Measurements from ENCODE around the gene INTS11.
A peak's percentile ranks its signal among the peaks of the same experiment; 100 is the strongest.
"Not testable (repeated sequence)": the region's sequence is repeated elsewhere in the genome, so short reads cannot be mapped to it uniquely, and the experiment has no call there.

The INTS11 gene

GRCh38 chr1:1324524-1325287 is at the start of gene INTS11, which contains the start of gene CPTP:
Gene INTS11, minus strand, starts transcription at chr1:1324660. Its CDS starts 52 bp downstream, at chr1:1324608.
Gene CPTP, plus strand, starts transcription at chr1:1324802. Its CDS starts 2,109 bp downstream, at chr1:1326911.
- peak; percentile 95 for DNase-seq

- DNase-seq, result no peak
Observed at GRCh38 chr1:1373815-1374588, 49.5 kb upstream of the INTS11 start.

GRCh38 chr1:1373051-1373814 is 48.8 kb upstream of the INTS11 start:
- DNase-seq, result no peak

- DNase-seq, result peak; percentile 77
Observed at GRCh38 chr1:1371746-1372711, 47.6 kb upstream of the INTS11 start.

GRCh38 chr1:1371364-1371745 is 46.9 kb upstream of the INTS11 start:
- DNase-seq, result peak; percentile 88

GRCh38 chr1:1370771-1371300 is 46.4 kb upstream of the INTS11 start:
- DNase-seq, result no peak

- DNase-seq, result not testable (repeated sequence)
Observed at GRCh38 chr1:1370094-1370493, 45.6 kb upstream of the INTS11 start.

GRCh38 chr1:1367315-1367714 is 42.9 kb upstream of the INTS11 start:
- DNase-seq, result no peak

- DNase-seq, result no peak
Observed at GRCh38 chr1:1366699-1367066, 42.2 kb upstream of the INTS11 start.

GRCh38 chr1:1365875-1366698 is 41.6 kb upstream of the INTS11 start:
- no peak for DNase-seq

- DNase-seq, result no peak
Observed at GRCh38 chr1:1364266-1364665, 39.8 kb upstream of the INTS11 start.

- DNase-seq, result no peak
Observed at GRCh38 chr1:1361982-1362423, 37.5 kb upstream of the INTS11 start.

GRCh38 chr1:1361233-1361981 is 36.9 kb upstream of the INTS11 start:
- DNase-seq, result no peak

GRCh38 chr1:1360506-1361169 is 36.2 kb upstream of the INTS11 start:
- DNase-seq, result no peak

- no peak for DNase-seq
Observed at GRCh38 chr1:1359664-1360468, 35.4 kb upstream of the INTS11 start.

- DNase-seq, result no peak
Observed at GRCh38 chr1:1359308-1359663, 34.8 kb upstream of the INTS11 start.

- no peak for DNase-seq
Observed at GRCh38 chr1:1358433-1359271, 34.2 kb upstream of the INTS11 start, which contains the start of gene MXRA8. Gene MXRA8, minus strand, starts transcription at chr1:1358555. Its CDS starts 51 bp downstream, at chr1:1358504.

Data from CD4-positive, alpha-beta T cell treated with Interleukin-21 for 1 hour (primary cell).